Spleen (tissue), 11 donors: ENCODE measurements around the gene MANBA. TPM values are rescaled to one million over a fixed set of nuclear protein-coding genes. Genes with fewer than 3 reads are reported as not detected.
"Not testable (repeated sequence)": the region's sequence is repeated elsewhere in the genome, so short reads cannot be mapped to it uniquely, and the experiment has no call there.

ENCODE experiments used
- DNase-seq: peaks from one replicate; pipeline ENCODE4 v3.0.0-alpha.2; 2020
- H3K27ac ChIP-seq, 8 donors: fragments of 200-600 bp; sonication (generic) in 7 of 8; 1 replicate in 4 of 8; 2 replicates in 4 of 8; pipeline versions ENCODE4 v1.5.0 to v1.8.0; 2016 to 2021; ENCODE audit warnings: inconsistent platforms in 4 of 8, mild to moderate bottlenecking in 4 of 8, moderate library complexity in 1 of 8
- H3K27me3 ChIP-seq, 7 donors: fragments of 200-600 bp; sonication (generic) in 6 of 7; replicated peaks in 1 of 7; 1 replicate in 4 of 7; 2 replicates in 3 of 7; pipeline versions ENCODE4 v1.5.0 to v1.8.0; 2016 to 2021; ENCODE audit warnings: inconsistent platforms in 3 of 7, mild to moderate bottlenecking in 1 of 7
- H3K36me3 ChIP-seq, 6 donors: fragments of 200-600 bp; sonication (generic) in 5 of 6; 1 replicate in 4 of 6; 2 replicates in 2 of 6; pipeline versions ENCODE4 v1.5.0 to v1.8.0; 2016 to 2021; ENCODE audit warnings: inconsistent platforms in 2 of 6
- H3K4me1 ChIP-seq, 6 donors: fragments of 200-600 bp; sonication (generic) in 5 of 6; 1 replicate in 3 of 6; 2 replicates in 3 of 6; pipeline versions ENCODE4 v1.5.0 to v1.8.0; 2016 to 2021; ENCODE audit warnings: inconsistent platforms in 3 of 6
- H3K4me3 ChIP-seq, 8 donors: fragments of 200-600 bp; sonication (generic) in 7 of 8; 1 replicate in 4 of 8; 2 replicates in 4 of 8; pipeline versions ENCODE4 v1.5.0 to v1.8.0; 2016 to 2021; ENCODE audit warnings: inconsistent platforms in 4 of 8, mild to moderate bottlenecking in 4 of 8, moderate library complexity in 2 of 8
- H3K9me3 ChIP-seq, 8 donors: fragments of 200-600 bp; sonication (generic) in 7 of 8; 1 replicate in 4 of 8; 2 replicates in 4 of 8; pipeline versions ENCODE4 v1.5.0 to v1.8.0; 2016 to 2021; ENCODE audit warnings: inconsistent platforms in 4 of 8
- POLR2A ChIP-seq, 3 donors: fragments of 450-650 bp; IDR thresholded peaks; one replicate each; pipeline ENCODE4 v1.5.1; 2017; ENCODE audit warnings: antibody characterized with exemption in 3 of 3, mild to moderate bottlenecking in 1 of 3
- POLR2AphosphoS5 ChIP-seq, 3 donors: sonication (generic); formaldehyde crosslinking; IDR thresholded peaks; one replicate each; pipeline ENCODE4 v1.5.1; 2017; ENCODE audit warnings: antibody characterized with exemption in 3 of 3
- WGBS, 5 donors: extraction: QIAGEN DNeasy Blood & Tissue Kit in 3 of 5; methylation state at CpG; one replicate each; pipeline versions ENCODE4 v1.1.5 to v1.1.7; 2013 to 2018; 5-methylcytosine and 5-hydroxymethylcytosine counted together
- intact Hi-C: fragments of 100-400 bp; cut with DNase I; formaldehyde crosslinking; loops from one replicate; pipeline ENCODE4 v1.15.0; 2023; ENCODE audit warnings: low total_unique reads
- polyA plus RNA-seq, 3 donors: library from polyadenylated mRNA; stranded (reverse); fragments of 200-250 nt; gene quantifications; one replicate each; pipeline ENCODE4 v1.2.1, GENCODE V29; 2013
- total RNA-seq, 7 donors: library from RNA; depleted of rRNA in 3 of 7; stranded (reverse); fragments of >200 nt in 3 of 7; fragmentation: NEBNext Ultra II Directional in 4 of 7; extraction: Animal tissue kit (Norgen Biotek cat#: 25700) in 4 of 7; gene quantifications; one replicate each; pipeline versions ENCODE4 v1.1.0 to v1.2.1, GENCODE V29; 2016 to 2021
- TF ChIP-seq, protein P1 (sequence below), 11 experiments: fragments of 200-600 bp in 7 of 11; fragments of 450-650 bp in 4 of 11; sonication (generic) in 4 of 11; IDR thresholded peaks in 8 of 11; conservative IDR thresholded peaks in 3 of 11; 1 replicate in 7 of 11; 2 replicates in 4 of 11; pipeline versions ENCODE4 v1.4.0 to v1.8.0; 2016 to 2021; ENCODE audit warnings: antibody characterized with exemption in 11 of 11, inconsistent platforms in 4 of 11, mild to moderate bottlenecking in 1 of 11
- donor health status: healthy with polysubstance abuse.
- donor health status: DM: no; HTN: no; CAD: no; lungs with moderate emphysema.
- donor health status: DM: no; HTN: no; CAD: no.
- donor health status: Bipolar disorder and iron deficiency.
- donor health status: healthy.
- donor health status: DM: no; HTN: no; CAD: no.
- donor health status: DM: yes; HTN: yes; CAD: no.

Gene MANBA
- total and polyA plus RNA-seq, 10 donors, result 15.7 to 112 (median 50.3) TPM

DNA sequence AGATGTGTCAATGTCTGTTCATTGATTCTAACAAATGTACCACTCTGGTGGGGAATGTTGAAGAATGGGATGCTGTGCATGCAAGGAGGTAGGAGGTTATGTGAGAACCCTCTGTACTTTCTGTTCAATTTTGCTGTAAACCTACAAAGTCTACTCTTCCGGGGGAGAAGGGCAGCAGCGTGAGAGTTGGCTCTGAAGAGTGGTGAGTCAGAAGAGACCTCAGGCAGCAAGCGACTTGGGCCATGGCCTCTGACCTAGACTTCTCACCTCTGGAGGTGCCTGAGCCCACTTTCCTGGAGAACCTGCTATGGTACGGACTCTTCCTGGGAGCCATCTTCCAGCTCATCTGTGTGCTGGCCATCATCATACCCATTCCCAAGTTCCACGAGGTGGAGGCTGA lies 26.7 kb downstream of the MANBA start:
- no peak overlapping the region for H3K4me3 ChIP-seq
- peaks cover 0 to 43% (median 0%) of the 10 kb centered on the region in 6 donors for H3K36me3 ChIP-seq
- DNase-seq, result no peak
- TF ChIP-seq POLR2AphosphoS5 (IDR thresholded peaks at IDR 0.05) (no peak), POLR2A (IDR thresholded peaks at IDR 0.05) (no peak)
- TF ChIP-seq, protein P1, sequence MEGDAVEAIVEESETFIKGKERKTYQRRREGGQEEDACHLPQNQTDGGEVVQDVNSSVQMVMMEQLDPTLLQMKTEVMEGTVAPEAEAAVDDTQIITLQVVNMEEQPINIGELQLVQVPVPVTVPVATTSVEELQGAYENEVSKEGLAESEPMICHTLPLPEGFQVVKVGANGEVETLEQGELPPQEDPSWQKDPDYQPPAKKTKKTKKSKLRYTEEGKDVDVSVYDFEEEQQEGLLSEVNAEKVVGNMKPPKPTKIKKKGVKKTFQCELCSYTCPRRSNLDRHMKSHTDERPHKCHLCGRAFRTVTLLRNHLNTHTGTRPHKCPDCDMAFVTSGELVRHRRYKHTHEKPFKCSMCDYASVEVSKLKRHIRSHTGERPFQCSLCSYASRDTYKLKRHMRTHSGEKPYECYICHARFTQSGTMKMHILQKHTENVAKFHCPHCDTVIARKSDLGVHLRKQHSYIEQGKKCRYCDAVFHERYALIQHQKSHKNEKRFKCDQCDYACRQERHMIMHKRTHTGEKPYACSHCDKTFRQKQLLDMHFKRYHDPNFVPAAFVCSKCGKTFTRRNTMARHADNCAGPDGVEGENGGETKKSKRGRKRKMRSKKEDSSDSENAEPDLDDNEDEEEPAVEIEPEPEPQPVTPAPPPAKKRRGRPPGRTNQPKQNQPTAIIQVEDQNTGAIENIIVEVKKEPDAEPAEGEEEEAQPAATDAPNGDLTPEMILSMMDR (IDR thresholded peaks at IDR 0.05 in 8 of 11, conservative IDR thresholded peaks at IDR 0.05 in 3 of 11), result no peak
- intact Hi-C loops, result no loop called here
- no peaks in the 10 kb centered on the region for H3K27me3 ChIP-seq
- peaks cover 0 to 32% (median 21%) of the 10 kb centered on the region in 8 donors for H3K9me3 ChIP-seq
- peak overlapping the region in 4 of 8 donors; percentile 16 to 69 (median 60) for H3K27ac ChIP-seq
- H3K4me1 ChIP-seq, result peaks cover 0 to 34% (median 9%) of the 10 kb centered on the region in 6 donors
- WGBS, 5 donors, result 81 to 92% (median 84%) methylated on average over 5 of the region's 5 CpGs

DNA sequence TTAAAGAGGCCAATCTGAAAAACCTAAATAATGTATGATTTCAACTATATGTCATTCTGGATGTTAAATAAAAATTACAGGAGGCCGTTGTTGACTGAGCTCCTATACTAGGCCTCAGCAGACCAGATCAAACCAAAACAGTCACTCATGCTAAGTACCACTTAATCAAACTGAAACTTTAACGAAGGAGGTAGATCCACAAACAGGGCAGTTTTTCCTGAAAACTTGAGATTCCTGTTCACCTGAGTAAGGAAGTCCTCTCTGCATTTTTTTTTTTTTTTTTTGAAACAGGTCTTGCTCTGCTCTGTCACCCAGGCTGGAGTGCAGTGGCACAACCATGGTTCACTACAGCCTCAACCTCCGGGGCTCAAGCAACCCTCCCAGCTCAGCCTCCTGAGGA lies 27.7 kb downstream of the MANBA start:
- WGBS, 5 donors, result 84 to 98% (median 94%) methylated on average over 3 of the region's 3 CpGs
- H3K27me3 ChIP-seq, result no peaks in the 10 kb centered on the region
- no peak for DNase-seq
- H3K36me3 ChIP-seq, result peaks cover 0 to 51% (median 0%) of the 10 kb centered on the region in 6 donors
- TF ChIP-seq POLR2AphosphoS5 (IDR thresholded peaks at IDR 0.05), result no peak
- no peak for TF ChIP-seq POLR2A (IDR thresholded peaks at IDR 0.05)
- TF ChIP-seq, protein P1 (IDR thresholded peaks at IDR 0.05 in 8 of 11, conservative IDR thresholded peaks at IDR 0.05 in 3 of 11), result no peak
- H3K4me3 ChIP-seq, result no peak overlapping the region
- H3K4me1 ChIP-seq, result peaks cover 0 to 34% (median 9%) of the 10 kb centered on the region in 6 donors
- H3K9me3 ChIP-seq, result peaks cover 0 to 23% (median 18%) of the 10 kb centered on the region in 8 donors
- H3K27ac ChIP-seq, result no peak overlapping the region
- intact Hi-C loops, result no loop called here

DNA sequence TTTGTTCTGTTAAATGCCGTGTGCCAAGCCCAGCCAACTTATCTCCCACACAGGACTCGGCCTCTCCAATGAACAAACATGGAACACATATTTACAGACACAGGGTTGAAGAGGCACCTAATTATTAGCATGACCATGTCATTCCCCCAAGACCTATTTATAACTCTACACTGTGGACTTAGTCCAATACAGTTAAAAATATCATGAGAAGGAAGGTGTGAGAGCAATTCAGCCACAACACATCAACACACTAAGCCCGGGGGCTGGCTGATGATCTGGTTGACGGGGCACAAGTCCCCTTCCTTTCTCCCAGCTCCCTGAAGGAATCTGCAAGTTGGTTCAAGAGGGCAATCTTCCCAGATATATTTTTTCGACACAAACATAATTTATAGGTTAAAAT lies 28.1 kb downstream of the MANBA start:
- peaks cover 0 to 23% (median 18%) of the 10 kb centered on the region in 8 donors for H3K9me3 ChIP-seq
- intact Hi-C loops, result no loop called here
- no peak overlapping the region for H3K4me3 ChIP-seq
- TF ChIP-seq POLR2A (IDR thresholded peaks at IDR 0.05) (no peak), POLR2AphosphoS5 (IDR thresholded peaks at IDR 0.05) (no peak)
- TF ChIP-seq, protein P1 (IDR thresholded peaks at IDR 0.05 in 8 of 11, conservative IDR thresholded peaks at IDR 0.05 in 3 of 11), result no peak
- DNase-seq, result no peak
- no peak overlapping the region for H3K27ac ChIP-seq
- 87 to 94% (median 93%) methylated on average over 5 of the region's 5 CpGs for WGBS, 5 donors
- H3K27me3 ChIP-seq, result no peaks in the 10 kb centered on the region
- H3K36me3 ChIP-seq, result peaks cover 0 to 51% (median 0%) of the 10 kb centered on the region in 6 donors
- H3K4me1 ChIP-seq, result peaks cover 0 to 34% (median 9%) of the 10 kb centered on the region in 6 donors

DNA sequence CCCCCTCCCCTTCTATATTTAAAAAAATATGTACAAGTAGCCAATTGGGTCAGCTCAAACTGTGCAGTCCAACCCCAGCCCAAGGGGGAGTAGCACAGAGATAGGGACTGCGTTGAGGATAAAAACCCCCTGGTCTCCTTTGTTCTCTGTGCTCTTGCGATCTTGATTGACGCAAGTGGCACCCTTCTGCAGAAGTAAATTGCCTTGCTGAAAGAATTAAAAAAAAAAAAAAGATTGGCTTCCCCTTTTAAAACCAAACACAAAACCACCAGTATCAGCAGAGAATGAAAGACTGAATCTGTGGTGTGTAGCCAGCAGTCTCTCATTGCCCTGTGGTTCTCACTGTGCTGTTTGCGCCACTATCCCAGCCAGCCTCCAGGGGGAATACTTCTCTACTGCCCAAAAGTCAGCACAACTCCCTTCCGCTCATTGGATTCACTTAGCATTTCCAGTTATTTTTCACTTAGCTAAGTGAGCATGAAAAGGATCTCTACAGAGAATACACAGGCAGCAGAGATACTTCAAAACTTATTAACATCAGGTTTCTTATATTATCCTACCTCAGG lies 29.7 kb downstream of the MANBA start:
- intact Hi-C loops, result no loop called here
- no peak for DNase-seq
- 94 to 99% (median 96%) methylated on average over 5 of the region's 5 CpGs for WGBS, 5 donors
- Histone ChIP-seq H3K36me3 (peaks cover 0 to 51% (median 0%) of the 10 kb centered on the region in 6 donors), H3K4me1 (peaks cover 0 to 22% (median 9%) of the 10 kb centered on the region in 6 donors), H3K27me3 (no peaks in the 10 kb centered on the region), H3K9me3 (peaks cover 0 to 23% (median 18%) of the 10 kb centered on the region in 8 donors), H3K4me3 (no peak overlapping the region), H3K27ac (no peak overlapping the region)
- TF ChIP-seq POLR2A (IDR thresholded peaks at IDR 0.05), result no peak

DNA sequence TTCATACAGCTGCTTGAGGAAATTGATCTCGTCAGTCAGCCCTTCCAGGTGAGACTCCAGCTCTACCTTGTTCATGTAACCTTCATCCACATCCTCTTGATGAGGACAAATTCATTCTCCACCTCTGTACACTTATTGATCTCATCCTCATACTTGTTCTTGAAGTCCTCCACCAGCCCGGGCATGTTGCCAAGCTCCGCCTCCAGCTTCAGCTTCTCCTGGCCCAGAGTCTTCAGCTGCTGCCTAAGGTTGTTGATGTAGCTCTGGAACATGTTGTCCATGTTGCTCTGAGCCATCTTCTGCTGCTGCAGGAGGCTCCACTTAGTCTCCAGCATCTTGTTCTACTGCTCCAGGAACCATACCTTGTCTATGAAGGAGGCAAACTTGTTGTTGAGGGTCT lies 31.3 kb downstream of the MANBA start:
- Histone ChIP-seq H3K36me3 (peaks cover 0 to 54% (median 0%) of the 10 kb centered on the region in 6 donors), H3K9me3 (peaks cover 0 to 23% (median 18%) of the 10 kb centered on the region in 8 donors)
- H3K27ac ChIP-seq, H3K27me3 ChIP-seq, H3K4me3 ChIP-seq, intact Hi-C loops, DNase-seq, H3K4me1 ChIP-seq: not testable (repeated sequence)
- WGBS, 5 donors, result 93 to 100% (median 96%) methylated on average over 3 of the region's 3 CpGs

DNA sequence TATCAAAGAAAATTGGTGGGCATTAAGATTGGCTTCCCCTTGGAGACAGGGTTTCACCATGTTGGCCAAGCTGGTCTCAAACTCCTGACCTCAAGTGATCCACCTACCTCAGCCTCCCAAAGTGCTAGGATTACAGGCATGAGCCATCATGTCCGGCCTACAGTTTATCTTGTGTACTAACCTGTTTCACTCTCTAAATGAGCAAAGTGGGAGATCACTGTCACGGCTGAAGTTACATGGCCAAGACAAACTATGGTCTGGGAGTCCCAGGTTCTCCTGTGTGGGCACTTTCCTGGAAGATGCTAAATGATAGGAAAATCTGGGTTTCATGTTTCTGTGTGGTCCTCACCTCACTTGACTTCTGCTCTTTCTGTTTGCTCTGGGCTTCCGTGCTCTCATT lies 33.8 kb downstream of the MANBA start:
- peaks cover 0 to 61% (median 7%) of the 10 kb centered on the region in 6 donors for H3K36me3 ChIP-seq
- H3K4me3 ChIP-seq, H3K4me1 ChIP-seq, intact Hi-C loops, DNase-seq, H3K27me3 ChIP-seq, H3K27ac ChIP-seq: not testable (repeated sequence)
- 89 to 96% (median 93%) methylated on average over 3 of the region's 3 CpGs for whole genome bisulfite sequencing, 5 donors
- H3K9me3 ChIP-seq, result peaks cover 0 to 19% (median 17%) of the 10 kb centered on the region in 8 donors
